K562 (cell line): ENCODE results near the gene MAST4.

ENCODE experiments used
- ATF3 ChIP-seq, 2 experiments: fragments of 450-650 bp in 1 of 2; sonication (generic) in 1 of 2; formaldehyde crosslinking in 1 of 2; IDR thresholded peaks in 1 of 2; conservative IDR thresholded peaks in 1 of 2; 2 replicates each; pipeline versions ENCODE4 v1.6.1 to v1.8.1; 2016 to 2023; ENCODE audit warnings: mild to moderate bottlenecking in 2 of 2, moderate library complexity in 2 of 2, inconsistent platforms in 1 of 2, missing genetic modification reagents in 1 of 2
- CBFA2T3 ChIP-seq: fragments of 450-650 bp; IDR thresholded peaks from 2 replicates; pipeline ENCODE4 v1.6.1; 2017
- MEIS2 ChIP-seq: fragments of 450-650 bp; IDR thresholded peaks from 2 replicates; pipeline ENCODE4 v1.6.1; 2014; ENCODE audit warnings: mild to moderate bottlenecking; ENCODE audit not compliant: partially characterized antibody
- PHF8 ChIP-seq: fragments of 200-600 bp; sonication (generic); IDR thresholded peaks from 2 replicates; pipeline ENCODE4 v1.6.1; 2012; ENCODE audit warnings: mixed run types, mild to moderate bottlenecking, inconsistent platforms, low read length, moderate library complexity, borderline replicate concordance
- POLR2AphosphoS5 ChIP-seq: IDR thresholded peaks from 2 replicates; pipeline ENCODE4 v1.6.1; 2011; ENCODE audit warnings: mild to moderate bottlenecking, low read depth, low read length, moderate library complexity; ENCODE audit not compliant: control insufficient read depth, insufficient read depth
- SIN3A ChIP-seq, 2 experiments: fragments of 150-350 bp in 1 of 2; IDR thresholded peaks; 2 replicates each; pipeline ENCODE4 v1.6.1; 2011 to 2016; ENCODE audit warnings: borderline replicate concordance in 2 of 2, low read depth in 2 of 2, low read length in 2 of 2, mild to moderate bottlenecking in 2 of 2, moderate library complexity in 2 of 2; ENCODE audit not compliant: control insufficient read depth in 1 of 2
- TF ChIP-seq, protein P1 (sequence below), 3 experiments: IDR thresholded peaks in 2 of 3; conservative IDR thresholded peaks in 1 of 3; 2 replicates each; pipeline ENCODE4 v1.5.1; 2011 to 2012; ENCODE audit warnings: low read length in 3 of 3, mild to moderate bottlenecking in 3 of 3, control low read depth in 2 of 3, improper control_type of control experiment in 1 of 3, inconsistent platforms in 1 of 3, low read depth in 1 of 3, mixed read lengths in 1 of 3, moderate library complexity in 1 of 3; ENCODE audit not compliant: insufficient read depth in 2 of 3
- TF ChIP-seq, protein P2 (sequence below): fragments of 450-650 bp; formaldehyde crosslinking; IDR thresholded peaks from 2 replicates; pipeline ENCODE4 v1.4.0; 2020; ENCODE audit warnings: mild to moderate bottlenecking, moderate library complexity
- TF ChIP-seq, protein P3 (sequence below), 2 experiments: fragments of 450-650 bp; formaldehyde crosslinking in 1 of 2; IDR thresholded peaks; 2 replicates each; pipeline versions ENCODE4 v1.4.0 to v1.6.1; 2014 to 2020; ENCODE audit warnings: mild to moderate bottlenecking in 2 of 2, borderline replicate concordance in 1 of 2, low read depth in 1 of 2
- TF ChIP-seq, protein P4 (sequence below): fragments of 450-650 bp; IDR thresholded peaks from 2 replicates; pipeline ENCODE4 v1.6.1; 2017; ENCODE audit warnings: antibody characterized with exemption
- TF ChIP-seq, protein P5 (sequence below): fragments of 450-650 bp; conservative IDR thresholded peaks from 2 replicates; pipeline ENCODE4 v1.6.1; 2016; ENCODE audit warnings: missing genetic modification characterization, low read depth, mild to moderate bottlenecking, control low read depth, missing compliant biosample characterization

DNA sequence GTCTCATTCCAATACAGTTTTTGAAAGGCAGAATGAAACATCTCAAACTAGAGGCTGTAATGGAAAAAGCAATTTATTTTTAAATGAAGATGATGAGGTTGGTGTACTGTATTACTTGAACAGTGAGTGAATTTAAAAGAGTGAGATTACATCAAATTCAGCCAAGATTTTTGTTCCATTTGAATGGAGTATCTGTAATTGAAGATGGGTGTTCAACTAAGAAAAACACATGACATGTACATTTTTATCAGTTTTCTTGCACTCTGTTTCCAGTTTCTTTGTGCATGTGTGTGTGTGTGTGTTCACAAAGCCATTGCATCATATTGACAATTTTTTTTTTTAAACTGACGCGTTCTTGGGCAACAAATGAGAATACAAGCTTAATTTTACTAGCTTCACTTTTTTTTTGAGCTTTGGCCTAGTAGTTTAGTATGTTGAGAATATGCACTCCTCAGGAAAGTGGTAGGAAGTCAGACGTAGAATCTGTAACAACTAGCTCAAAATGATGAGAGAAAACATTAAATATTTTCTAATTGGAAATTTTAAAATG, 243.5 kb downstream of the MAST4 start:
- TF ChIP-seq, protein P1, sequence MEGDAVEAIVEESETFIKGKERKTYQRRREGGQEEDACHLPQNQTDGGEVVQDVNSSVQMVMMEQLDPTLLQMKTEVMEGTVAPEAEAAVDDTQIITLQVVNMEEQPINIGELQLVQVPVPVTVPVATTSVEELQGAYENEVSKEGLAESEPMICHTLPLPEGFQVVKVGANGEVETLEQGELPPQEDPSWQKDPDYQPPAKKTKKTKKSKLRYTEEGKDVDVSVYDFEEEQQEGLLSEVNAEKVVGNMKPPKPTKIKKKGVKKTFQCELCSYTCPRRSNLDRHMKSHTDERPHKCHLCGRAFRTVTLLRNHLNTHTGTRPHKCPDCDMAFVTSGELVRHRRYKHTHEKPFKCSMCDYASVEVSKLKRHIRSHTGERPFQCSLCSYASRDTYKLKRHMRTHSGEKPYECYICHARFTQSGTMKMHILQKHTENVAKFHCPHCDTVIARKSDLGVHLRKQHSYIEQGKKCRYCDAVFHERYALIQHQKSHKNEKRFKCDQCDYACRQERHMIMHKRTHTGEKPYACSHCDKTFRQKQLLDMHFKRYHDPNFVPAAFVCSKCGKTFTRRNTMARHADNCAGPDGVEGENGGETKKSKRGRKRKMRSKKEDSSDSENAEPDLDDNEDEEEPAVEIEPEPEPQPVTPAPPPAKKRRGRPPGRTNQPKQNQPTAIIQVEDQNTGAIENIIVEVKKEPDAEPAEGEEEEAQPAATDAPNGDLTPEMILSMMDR (IDR thresholded peaks at IDR 0.05 in 2 of 3, conservative IDR thresholded peaks at IDR 0.05 in 1 of 3; ENCODE audit: insufficient read depth in 2 of 3, low read depth in 1 of 3, low read length in 3 of 3): no peak
- TF ChIP-seq, protein P2, sequence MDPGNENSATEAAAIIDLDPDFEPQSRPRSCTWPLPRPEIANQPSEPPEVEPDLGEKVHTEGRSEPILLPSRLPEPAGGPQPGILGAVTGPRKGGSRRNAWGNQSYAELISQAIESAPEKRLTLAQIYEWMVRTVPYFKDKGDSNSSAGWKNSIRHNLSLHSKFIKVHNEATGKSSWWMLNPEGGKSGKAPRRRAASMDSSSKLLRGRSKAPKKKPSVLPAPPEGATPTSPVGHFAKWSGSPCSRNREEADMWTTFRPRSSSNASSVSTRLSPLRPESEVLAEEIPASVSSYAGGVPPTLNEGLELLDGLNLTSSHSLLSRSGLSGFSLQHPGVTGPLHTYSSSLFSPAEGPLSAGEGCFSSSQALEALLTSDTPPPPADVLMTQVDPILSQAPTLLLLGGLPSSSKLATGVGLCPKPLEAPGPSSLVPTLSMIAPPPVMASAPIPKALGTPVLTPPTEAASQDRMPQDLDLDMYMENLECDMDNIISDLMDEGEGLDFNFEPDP: no peak
- TF ChIP-seq, protein P3, sequence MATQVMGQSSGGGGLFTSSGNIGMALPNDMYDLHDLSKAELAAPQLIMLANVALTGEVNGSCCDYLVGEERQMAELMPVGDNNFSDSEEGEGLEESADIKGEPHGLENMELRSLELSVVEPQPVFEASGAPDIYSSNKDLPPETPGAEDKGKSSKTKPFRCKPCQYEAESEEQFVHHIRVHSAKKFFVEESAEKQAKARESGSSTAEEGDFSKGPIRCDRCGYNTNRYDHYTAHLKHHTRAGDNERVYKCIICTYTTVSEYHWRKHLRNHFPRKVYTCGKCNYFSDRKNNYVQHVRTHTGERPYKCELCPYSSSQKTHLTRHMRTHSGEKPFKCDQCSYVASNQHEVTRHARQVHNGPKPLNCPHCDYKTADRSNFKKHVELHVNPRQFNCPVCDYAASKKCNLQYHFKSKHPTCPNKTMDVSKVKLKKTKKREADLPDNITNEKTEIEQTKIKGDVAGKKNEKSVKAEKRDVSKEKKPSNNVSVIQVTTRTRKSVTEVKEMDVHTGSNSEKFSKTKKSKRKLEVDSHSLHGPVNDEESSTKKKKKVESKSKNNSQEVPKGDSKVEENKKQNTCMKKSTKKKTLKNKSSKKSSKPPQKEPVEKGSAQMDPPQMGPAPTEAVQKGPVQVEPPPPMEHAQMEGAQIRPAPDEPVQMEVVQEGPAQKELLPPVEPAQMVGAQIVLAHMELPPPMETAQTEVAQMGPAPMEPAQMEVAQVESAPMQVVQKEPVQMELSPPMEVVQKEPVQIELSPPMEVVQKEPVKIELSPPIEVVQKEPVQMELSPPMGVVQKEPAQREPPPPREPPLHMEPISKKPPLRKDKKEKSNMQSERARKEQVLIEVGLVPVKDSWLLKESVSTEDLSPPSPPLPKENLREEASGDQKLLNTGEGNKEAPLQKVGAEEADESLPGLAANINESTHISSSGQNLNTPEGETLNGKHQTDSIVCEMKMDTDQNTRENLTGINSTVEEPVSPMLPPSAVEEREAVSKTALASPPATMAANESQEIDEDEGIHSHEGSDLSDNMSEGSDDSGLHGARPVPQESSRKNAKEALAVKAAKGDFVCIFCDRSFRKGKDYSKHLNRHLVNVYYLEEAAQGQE (IDR thresholded peaks at IDR 0.05; ENCODE audit: borderline replicate concordance): no peak
- TF ChIP-seq, protein P3 (CRISPR knock-in tag; IDR thresholded peaks at IDR 0.05; ENCODE audit: low read depth): no peak
- TF ChIP-seq, protein P4, sequence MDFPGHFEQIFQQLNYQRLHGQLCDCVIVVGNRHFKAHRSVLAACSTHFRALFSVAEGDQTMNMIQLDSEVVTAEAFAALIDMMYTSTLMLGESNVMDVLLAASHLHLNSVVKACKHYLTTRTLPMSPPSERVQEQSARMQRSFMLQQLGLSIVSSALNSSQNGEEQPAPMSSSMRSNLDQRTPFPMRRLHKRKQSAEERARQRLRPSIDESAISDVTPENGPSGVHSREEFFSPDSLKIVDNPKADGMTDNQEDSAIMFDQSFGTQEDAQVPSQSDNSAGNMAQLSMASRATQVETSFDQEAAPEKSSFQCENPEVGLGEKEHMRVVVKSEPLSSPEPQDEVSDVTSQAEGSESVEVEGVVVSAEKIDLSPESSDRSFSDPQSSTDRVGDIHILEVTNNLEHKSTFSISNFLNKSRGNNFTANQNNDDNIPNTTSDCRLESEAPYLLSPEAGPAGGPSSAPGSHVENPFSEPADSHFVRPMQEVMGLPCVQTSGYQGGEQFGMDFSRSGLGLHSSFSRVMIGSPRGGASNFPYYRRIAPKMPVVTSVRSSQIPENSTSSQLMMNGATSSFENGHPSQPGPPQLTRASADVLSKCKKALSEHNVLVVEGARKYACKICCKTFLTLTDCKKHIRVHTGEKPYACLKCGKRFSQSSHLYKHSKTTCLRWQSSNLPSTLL: no peak
- TF ChIP-seq ATF3 (IDR thresholded peaks at IDR 0.05): no peak
- TF ChIP-seq ATF3 (CRISPR knock-in tag; conservative IDR thresholded peaks at IDR 0.05): no peak
- TF ChIP-seq POLR2AphosphoS5: no peak
- TF ChIP-seq MEIS2: no peak
- TF ChIP-seq SIN3A (IDR thresholded peaks at IDR 0.05; ENCODE audit: borderline replicate concordance in 2 of 2, control insufficient read depth in 1 of 2, low read depth in 2 of 2, low read length in 2 of 2): no peak
- TF ChIP-seq, protein P5, sequence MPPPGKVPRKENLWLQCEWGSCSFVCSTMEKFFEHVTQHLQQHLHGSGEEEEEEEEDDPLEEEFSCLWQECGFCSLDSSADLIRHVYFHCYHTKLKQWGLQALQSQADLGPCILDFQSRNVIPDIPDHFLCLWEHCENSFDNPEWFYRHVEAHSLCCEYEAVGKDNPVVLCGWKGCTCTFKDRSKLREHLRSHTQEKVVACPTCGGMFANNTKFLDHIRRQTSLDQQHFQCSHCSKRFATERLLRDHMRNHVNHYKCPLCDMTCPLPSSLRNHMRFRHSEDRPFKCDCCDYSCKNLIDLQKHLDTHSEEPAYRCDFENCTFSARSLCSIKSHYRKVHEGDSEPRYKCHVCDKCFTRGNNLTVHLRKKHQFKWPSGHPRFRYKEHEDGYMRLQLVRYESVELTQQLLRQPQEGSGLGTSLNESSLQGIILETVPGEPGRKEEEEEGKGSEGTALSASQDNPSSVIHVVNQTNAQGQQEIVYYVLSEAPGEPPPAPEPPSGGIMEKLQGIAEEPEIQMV (tag): no peak
- TF ChIP-seq CBFA2T3: no peak
- TF ChIP-seq PHF8: no peak
